ENCODE results near the gene CNTNAP2. TPM values are rescaled to one million over a fixed set of nuclear protein-coding genes. Genes with fewer than 3 reads are reported as not detected.

The CNTNAP2 gene
- total RNA-seq, 2 donors from 2014 or later: 4.4 to 8.5 TPM

GRCh38 chr7:147605323-147605722 lies 1488.7 kb downstream of the CNTNAP2 start:
- Histone ChIP-seq H3K27me3 (no peaks in the 10 kb centered on the region), H3K4me1 (no peaks in the 10 kb centered on the region), H3K9ac (ENCODE audit: low read depth in 2 of 2, low read length in 2 of 2) (no peak overlapping the region), H3K36me3 (no peaks in the 10 kb centered on the region), H3K27ac (no peak overlapping the region), H3K9me3 (no peaks in the 10 kb centered on the region), H3K4me3 (no peak overlapping the region)
- TF ChIP-seq CTCF (IDR thresholded peaks at IDR 0.05): no peak
- DNase-seq: no peak
- intact Hi-C loops (cut with DNase I): no loop called here

- Histone ChIP-seq H3K4me1 (no peaks in the 10 kb centered on the region), H3K9me3 (no peaks in the 10 kb centered on the region), H3K9ac (ENCODE audit: low read depth in 2 of 2, low read length in 2 of 2) (no peak overlapping the region), H3K27me3 (no peaks in the 10 kb centered on the region), H3K4me3 (no peak overlapping the region), H3K27ac (no peak overlapping the region), H3K36me3 (no peaks in the 10 kb centered on the region)
- intact Hi-C loops (cut with DNase I): no loop called here
- TF ChIP-seq CTCF (IDR thresholded peaks at IDR 0.05): no peak
- DNase-seq: no peak
Measured at GRCh38 chr7:147607157-147607800, 1490.7 kb downstream of the CNTNAP2 start.

GRCh38 chr7:147611431-147611830 lies 1494.8 kb downstream of the CNTNAP2 start:
- TF ChIP-seq CTCF (IDR thresholded peaks at IDR 0.05): no peak
- no peak overlapping the region for H3K9ac ChIP-seq (ENCODE audit: low read depth in 2 of 2, low read length in 2 of 2)
- H3K9me3 ChIP-seq: no peaks in the 10 kb centered on the region
- H3K27ac ChIP-seq: no peak overlapping the region
- no peak overlapping the region for H3K4me3 ChIP-seq
- no peaks in the 10 kb centered on the region for H3K27me3 ChIP-seq
- no peaks in the 10 kb centered on the region for H3K36me3 ChIP-seq
- no peak for DNase-seq
- intact Hi-C loops (cut with DNase I): no loop called here
- no peaks in the 10 kb centered on the region for H3K4me1 ChIP-seq

- DNase-seq: no peak
- H3K27me3 ChIP-seq: no peaks in the 10 kb centered on the region
- no peak for TF ChIP-seq CTCF (IDR thresholded peaks at IDR 0.05)
- no peaks in the 10 kb centered on the region for H3K4me1 ChIP-seq
- H3K27ac ChIP-seq: no peak overlapping the region
- no peaks in the 10 kb centered on the region for H3K9me3 ChIP-seq
- no peak overlapping the region for H3K9ac ChIP-seq (ENCODE audit: low read depth in 2 of 2, low read length in 2 of 2)
- intact Hi-C loops (cut with DNase I): no loop called here
- H3K36me3 ChIP-seq: no peaks in the 10 kb centered on the region
- H3K4me3 ChIP-seq: no peak overlapping the region
Measured at GRCh38 chr7:147635288-147635687, 1518.7 kb downstream of the CNTNAP2 start.

GRCh38 chr7:147636553-147636952 lies 1520.0 kb downstream of the CNTNAP2 start:
- no peak overlapping the region for H3K4me3 ChIP-seq
- H3K9ac ChIP-seq (ENCODE audit: low read depth in 2 of 2, low read length in 2 of 2): no peak overlapping the region
- TF ChIP-seq CTCF (IDR thresholded peaks at IDR 0.05): no peak
- no peaks in the 10 kb centered on the region for H3K4me1 ChIP-seq
- H3K27me3 ChIP-seq: no peaks in the 10 kb centered on the region
- H3K27ac ChIP-seq: no peak overlapping the region
- intact Hi-C loops (cut with DNase I): no loop called here
- H3K36me3 ChIP-seq: no peaks in the 10 kb centered on the region
- DNase-seq: no peak
- H3K9me3 ChIP-seq: no peaks in the 10 kb centered on the region
